SU-DHL-6 (cell line): ENCODE measurements around the gene CTLA4.

Source experiments
- H2AFZ ChIP-seq: fragments of 200-600 bp; sonication (generic); 2 replicates; pipeline ENCODE4 v1.6.1; 2014; ENCODE audit warnings: low read depth, mild to moderate bottlenecking, moderate library complexity, mixed read lengths, antibody characterized with exemption, low read length; ENCODE audit not compliant: severe bottlenecking
- H3F3A ChIP-seq: fragments of 200-600 bp; shearing (Covaris generic); 2 replicates; pipeline ENCODE4 v1.6.0; 2016; ENCODE audit warnings: antibody characterized with exemption, mild to moderate bottlenecking; ENCODE audit not compliant: insufficient read depth
- H3K27ac ChIP-seq: fragments of 200-600 bp; sonication (generic); 2 replicates; pipeline ENCODE4 v1.5.1; 2016; ENCODE audit warnings: low read depth, mild to moderate bottlenecking, low read length, moderate library complexity, mixed read lengths
- H3K27me3 ChIP-seq: fragments of 200-600 bp; sonication (generic), shearing (Covaris generic); 2 replicates; pipeline ENCODE4 v1.6.0; 2014; ENCODE audit warnings: mild to moderate bottlenecking, low read length
- H3K36me3 ChIP-seq: fragments of 200-600 bp; sonication (generic); 2 replicates; pipeline ENCODE4 v1.6.1; 2014; ENCODE audit warnings: mild to moderate bottlenecking, low read length, mixed read lengths
- H3K4me2 ChIP-seq: fragments of 300-600, 200-600 bp; shearing (Covaris generic), sonication (generic); 2 replicates; pipeline ENCODE4 v1.6.0; 2014; ENCODE audit warnings: low read length, low read depth, mild to moderate bottlenecking; ENCODE audit not compliant: poor library complexity, severe bottlenecking
- H3K4me3 ChIP-seq: fragments of 200-600 bp; sonication (generic); 2 replicates; pipeline ENCODE4 v1.5.1; 2014; ENCODE audit warnings: antibody characterized with exemption, low read length, mild to moderate bottlenecking, mixed read lengths; ENCODE audit not compliant: insufficient read depth, poor library complexity, severe bottlenecking
- H3K79me2 ChIP-seq: fragments of 200-600 bp; sonication (generic); 2 replicates; pipeline ENCODE4 v1.6.1; 2014; ENCODE audit warnings: mild to moderate bottlenecking, low read length, moderate library complexity; ENCODE audit not compliant: insufficient read depth
- H3K9ac ChIP-seq: fragments of 200-600 bp; sonication (generic); 2 replicates; pipeline ENCODE4 v1.7.0; 2014; ENCODE audit warnings: mild to moderate bottlenecking, low read length
- H3K9me2 ChIP-seq: fragments of 200-600 bp; sonication (generic); replicated peaks from 2 replicates; pipeline ENCODE4 v1.6.1; 2014; ENCODE audit warnings: low read length; ENCODE audit not compliant: insufficient read depth
- H3K9me3 ChIP-seq: fragments of 200-600 bp; sonication (generic); 2 replicates; pipeline ENCODE4 v1.6.1; 2014; ENCODE audit warnings: low read length, mixed read lengths; ENCODE audit not compliant: insufficient read depth
- H4K20me1 ChIP-seq: fragments of 200-600 bp; sonication (generic); 2 replicates; pipeline ENCODE4 v1.6.1; 2014; ENCODE audit warnings: low read depth, mild to moderate bottlenecking, antibody characterized with exemption, low read length, moderate library complexity, mixed read lengths
- CTCF ChIP-seq: fragments of 200-600 bp; sonication (generic); IDR thresholded peaks from one replicate; pipeline ENCODE4 v1.5.1; 2017; ENCODE audit warnings: antibody characterized with exemption, mild to moderate bottlenecking, low read length, moderate library complexity; ENCODE audit not compliant: insufficient read depth, poor library complexity, severe bottlenecking
- EZH2phosphoT487 ChIP-seq: fragments of 200-600 bp; sonication (generic), shearing (Covaris generic); conservative IDR thresholded peaks from 2 replicates; pipeline ENCODE4 v1.6.1; 2018; ENCODE audit warnings: mild to moderate bottlenecking, antibody characterized with exemption, low read length, moderate library complexity, mixed read lengths

Gene CTLA4

GRCh38 chr2:203867561-203868200, at the start of gene CTLA4:
TSS of gene CTLA4 (plus strand) at chr2:203867771. CDS start at chr2:203867943, 172 bp downstream.
- H3F3A ChIP-seq: no peaks in the 10 kb centered on the region
- H3K9ac ChIP-seq: no peak within 1 kb of the TSS
- H3K27ac ChIP-seq: no peak within 1 kb of the TSS
- H4K20me1 ChIP-seq: no peaks in the 10 kb centered on the region
- no peaks in the 10 kb centered on the region for H3K36me3 ChIP-seq
- H3K4me3 ChIP-seq: no peak within 1 kb of the TSS
- no peaks in the 10 kb centered on the region for H3K9me2 ChIP-seq
- no peaks in the 10 kb centered on the region for H3K27me3 ChIP-seq
- no peak within 1 kb of the TSS for H2AFZ ChIP-seq
- TF ChIP-seq EZH2phosphoT487: no peak
- TF ChIP-seq CTCF: no peak
- no peaks in the 10 kb centered on the region for H3K79me2 ChIP-seq
- no peak within 1 kb of the TSS for H3K4me2 ChIP-seq
- no peaks in the 10 kb centered on the region for H3K9me3 ChIP-seq

- Histone ChIP-seq H3K36me3 (no peaks in the 10 kb centered on the region), H3K79me2 (no peaks in the 10 kb centered on the region), H3K9me2 (no peaks in the 10 kb centered on the region), H3K4me3 (no peak overlapping the region), H3F3A (no peaks in the 10 kb centered on the region), H3K4me2 (no peak overlapping the region), H3K27me3 (no peaks in the 10 kb centered on the region), H3K9me3 (no peaks in the 10 kb centered on the region), H3K27ac (no peak overlapping the region), H3K9ac (no peak overlapping the region), H2AFZ (no peak overlapping the region), H4K20me1 (no peaks in the 10 kb centered on the region)
- no peak for TF ChIP-seq CTCF
- no peak for TF ChIP-seq EZH2phosphoT487
These were observed 48.9 kb upstream of the CTLA4 start for GRCh38 chr2:203818656-203819055.

GRCh38 chr2:203819434-203820133, 48.0 kb upstream of the CTLA4 start:
- no peaks in the 10 kb centered on the region for H3K9me3 ChIP-seq
- H2AFZ ChIP-seq: no peak overlapping the region
- H3K4me2 ChIP-seq: no peak overlapping the region
- no peaks in the 10 kb centered on the region for H3K9me2 ChIP-seq
- H4K20me1 ChIP-seq: no peaks in the 10 kb centered on the region
- H3F3A ChIP-seq: no peaks in the 10 kb centered on the region
- TF ChIP-seq CTCF (no peak), EZH2phosphoT487 (no peak)
- no peak overlapping the region for H3K27ac ChIP-seq
- H3K36me3 ChIP-seq: no peaks in the 10 kb centered on the region
- no peaks in the 10 kb centered on the region for H3K79me2 ChIP-seq
- H3K9ac ChIP-seq: no peak overlapping the region
- no peaks in the 10 kb centered on the region for H3K27me3 ChIP-seq
- H3K4me3 ChIP-seq: no peak overlapping the region
